Vagina (tissue), 2 donors: ENCODE measurements around the gene ZNF48. TPM values are rescaled to one million over a fixed set of nuclear protein-coding genes. Genes with fewer than 3 reads are reported as not detected.

Experiments used
- DNase-seq, 2 donors: peaks; one replicate each; pipeline ENCODE4 v3.0.0-alpha.2; 2017; ENCODE audit errors: extremely low spot score in 2 of 2
- H3K27ac ChIP-seq: fragments of 200-600 bp; sonication (generic); one replicate; pipeline ENCODE4 v1.5.1; 2019
- H3K27me3 ChIP-seq: fragments of 200-600 bp; sonication (generic); one replicate; pipeline ENCODE4 v1.5.1; 2019
- H3K36me3 ChIP-seq, 2 donors: fragments of 200-600 bp; sonication (generic); one replicate each; pipeline ENCODE4 v1.5.1; 2017 to 2019
- H3K4me1 ChIP-seq: fragments of 200-600 bp; sonication (generic); one replicate; pipeline ENCODE4 v1.5.1; 2019
- H3K4me3 ChIP-seq, 2 donors: fragments of 200-600 bp; sonication (generic); 1 replicate in 1 of 2; 2 replicates in 1 of 2; pipeline ENCODE4 v1.5.1; 2016 to 2019
- H3K9me3 ChIP-seq: fragments of 200-600 bp; sonication (generic); one replicate; pipeline ENCODE4 v1.5.1; 2019
- POLR2A ChIP-seq, 2 donors: fragments of 450-650 bp; IDR thresholded peaks; one replicate each; pipeline ENCODE4 v1.6.1; 2017; ENCODE audit warnings: antibody characterized with exemption in 2 of 2, mild to moderate bottlenecking in 2 of 2, moderate library complexity in 2 of 2
- POLR2AphosphoS5 ChIP-seq, 2 donors: sonication (generic); formaldehyde crosslinking; IDR thresholded peaks; one replicate each; pipeline ENCODE4 v1.9.0; 2017; ENCODE audit warnings: antibody characterized with exemption in 2 of 2, mild to moderate bottlenecking in 2 of 2, low read depth in 1 of 2; ENCODE audit not compliant: insufficient read depth in 1 of 2
- intact Hi-C: fragments of 100-400 bp; cut with DNase I; formaldehyde crosslinking; loops from one replicate; pipeline ENCODE4 v1.15.1; 2023
- total RNA-seq: library from RNA; depleted of rRNA; stranded (reverse); fragments of >200 nt; gene quantifications from one replicate; pipeline ENCODE4 v1.2.3, GENCODE V29; 2016
- TF ChIP-seq, protein P1 (sequence below), 3 experiments: fragments of 450-650 bp in 2 of 3; fragments of 200-600 bp in 1 of 3; sonication (generic) in 1 of 3; IDR thresholded peaks; one replicate each; pipeline ENCODE4 v1.5.1; 2017 to 2019; ENCODE audit warnings: antibody characterized with exemption in 3 of 3, mild to moderate bottlenecking in 2 of 3, moderate library complexity in 2 of 3

The ZNF48 gene
- total RNA-seq, 1 donor from 2014 or later, result 3.4 TPM

DNA sequence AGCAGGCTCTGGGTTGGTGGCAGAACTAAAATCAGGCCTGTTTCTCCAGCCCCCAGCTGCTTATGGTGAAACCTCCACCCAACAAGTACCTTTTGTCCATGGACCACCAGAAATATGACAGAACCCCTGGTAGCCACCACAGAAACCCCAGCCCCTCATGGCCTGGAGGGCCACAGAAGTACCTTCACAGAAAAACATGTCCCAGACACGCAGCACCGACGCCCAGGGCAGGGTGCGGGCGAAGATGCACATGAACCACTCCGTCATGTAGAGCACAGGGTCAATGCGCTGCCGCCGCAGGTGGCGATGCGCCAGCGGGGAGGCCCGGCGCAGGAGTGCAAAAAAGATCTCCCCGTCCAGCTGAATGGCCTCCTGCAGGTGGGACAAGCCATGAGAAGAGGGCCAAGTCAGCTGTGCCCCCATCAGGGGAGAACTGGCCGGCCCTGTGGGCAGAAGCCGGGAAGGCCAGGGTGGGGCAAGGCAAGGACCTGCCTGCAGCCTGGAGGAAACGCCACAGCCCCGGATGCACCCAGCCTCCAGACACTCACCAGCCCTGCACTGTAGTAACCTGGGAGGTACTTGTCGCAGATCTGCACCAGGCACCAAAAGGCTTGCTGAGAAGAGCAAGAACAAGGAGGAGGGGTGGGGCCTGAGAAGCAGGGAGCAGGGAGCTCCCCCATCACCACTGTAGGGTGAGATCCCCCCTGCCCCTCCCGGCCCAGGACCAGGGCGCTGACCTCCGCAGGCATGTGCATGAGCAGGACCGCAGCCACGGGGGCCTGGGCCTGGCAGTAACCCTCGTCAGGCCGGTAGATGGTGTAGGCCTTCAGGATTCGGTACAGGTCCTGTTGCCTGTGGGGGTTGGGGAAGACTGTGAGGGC lies 36.0 kb upstream of the ZNF48 start:
- TF ChIP-seq POLR2A (IDR thresholded peaks at IDR 0.05) (no peak), POLR2AphosphoS5 (IDR thresholded peaks at IDR 0.05; ENCODE audit: insufficient read depth in 1 of 2, low read depth in 1 of 2) (no peak)
- TF ChIP-seq, protein P1, sequence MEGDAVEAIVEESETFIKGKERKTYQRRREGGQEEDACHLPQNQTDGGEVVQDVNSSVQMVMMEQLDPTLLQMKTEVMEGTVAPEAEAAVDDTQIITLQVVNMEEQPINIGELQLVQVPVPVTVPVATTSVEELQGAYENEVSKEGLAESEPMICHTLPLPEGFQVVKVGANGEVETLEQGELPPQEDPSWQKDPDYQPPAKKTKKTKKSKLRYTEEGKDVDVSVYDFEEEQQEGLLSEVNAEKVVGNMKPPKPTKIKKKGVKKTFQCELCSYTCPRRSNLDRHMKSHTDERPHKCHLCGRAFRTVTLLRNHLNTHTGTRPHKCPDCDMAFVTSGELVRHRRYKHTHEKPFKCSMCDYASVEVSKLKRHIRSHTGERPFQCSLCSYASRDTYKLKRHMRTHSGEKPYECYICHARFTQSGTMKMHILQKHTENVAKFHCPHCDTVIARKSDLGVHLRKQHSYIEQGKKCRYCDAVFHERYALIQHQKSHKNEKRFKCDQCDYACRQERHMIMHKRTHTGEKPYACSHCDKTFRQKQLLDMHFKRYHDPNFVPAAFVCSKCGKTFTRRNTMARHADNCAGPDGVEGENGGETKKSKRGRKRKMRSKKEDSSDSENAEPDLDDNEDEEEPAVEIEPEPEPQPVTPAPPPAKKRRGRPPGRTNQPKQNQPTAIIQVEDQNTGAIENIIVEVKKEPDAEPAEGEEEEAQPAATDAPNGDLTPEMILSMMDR (IDR thresholded peaks at IDR 0.05), result no peak
- H3K27ac ChIP-seq, result no peak overlapping the region
- peak in 1 of 2 donors; percentile 85 for DNase-seq
- H3K9me3 ChIP-seq, result no peaks in the 10 kb centered on the region
- H3K4me3 ChIP-seq, result no peak overlapping the region
- no peaks in the 10 kb centered on the region for H3K27me3 ChIP-seq
- H3K4me1 ChIP-seq, result peaks cover 22% of the 10 kb centered on the region
- H3K36me3 ChIP-seq, result peaks cover 0 to 25% of the 10 kb centered on the region in 2 donors
- intact Hi-C loops, result no loop called here

DNA sequence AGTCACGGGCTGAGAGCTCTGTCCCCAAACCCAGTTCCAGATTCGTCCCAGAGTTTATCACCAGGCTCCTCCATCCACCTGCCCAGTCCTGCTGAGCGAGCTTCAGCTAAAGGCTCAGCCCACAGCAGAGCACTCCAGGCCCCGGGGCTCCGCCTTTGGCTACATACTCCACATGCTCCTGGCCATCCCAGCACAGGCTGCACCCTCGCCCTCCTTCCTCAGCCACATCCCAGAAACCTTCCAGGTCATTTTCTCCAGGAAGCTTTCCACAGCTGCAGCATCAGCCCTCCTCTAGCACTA lies 35.4 kb upstream of the ZNF48 start:
- H3K27ac ChIP-seq, result no peak overlapping the region
- intact Hi-C loops, result no loop called here

DNA sequence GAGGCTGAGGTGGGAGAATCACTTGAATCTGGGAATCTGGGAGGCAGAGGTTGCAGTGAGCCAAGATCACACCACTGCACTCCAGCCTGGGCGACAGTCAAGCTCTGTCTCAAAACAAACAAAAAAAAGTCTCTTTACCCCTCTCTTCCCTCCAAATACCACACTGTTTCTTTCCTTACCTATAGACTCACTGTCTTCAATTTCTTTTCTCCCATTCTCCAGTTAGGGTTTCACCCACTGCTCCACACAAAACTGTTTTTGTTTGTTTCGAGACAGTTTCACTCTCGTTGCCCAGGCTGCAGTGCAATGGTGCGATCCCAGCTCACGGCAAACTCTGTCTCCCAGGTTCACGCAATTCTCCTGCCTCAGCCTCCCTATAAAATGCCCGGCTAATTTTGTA lies 34.0 kb upstream of the ZNF48 start:
- peaks cover 0 to 34% of the 10 kb centered on the region in 2 donors for H3K36me3 ChIP-seq

More for the DNA sequence above, 35.4 kb upstream of the ZNF48 start:
- Histone ChIP-seq H3K36me3 (peaks cover 0 to 28% of the 10 kb centered on the region in 2 donors), H3K4me1 (peaks cover 18% of the 10 kb centered on the region), H3K4me3 (no peak overlapping the region), H3K27me3 (no peaks in the 10 kb centered on the region), H3K9me3 (no peaks in the 10 kb centered on the region)
- DNase-seq, result no peak
- no peak for TF ChIP-seq POLR2A (IDR thresholded peaks at IDR 0.05)

DNA sequence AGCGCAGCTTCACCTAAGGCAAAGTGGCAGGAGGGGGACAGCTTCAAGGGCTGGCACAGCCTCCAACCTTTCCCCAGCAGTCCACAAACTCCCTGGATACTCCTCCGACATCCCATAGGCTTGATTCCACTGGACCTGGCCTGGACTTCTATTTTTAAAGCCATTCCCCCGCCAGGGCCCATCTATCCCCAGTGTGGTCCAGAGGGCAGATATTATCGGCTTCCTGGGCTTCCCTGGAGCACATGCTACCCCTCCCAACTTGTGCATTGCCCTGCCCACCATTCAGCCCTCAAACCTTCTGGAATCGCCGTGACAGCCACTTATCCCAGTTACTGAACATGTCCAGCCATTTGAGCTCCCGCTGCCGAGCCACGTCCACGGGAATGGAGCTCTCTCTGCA lies 30.0 kb upstream of the ZNF48 start:
- Histone ChIP-seq H3K4me1 (peaks cover 52% of the 10 kb centered on the region), H3K4me3 (no peak overlapping the region), H3K27me3 (no peaks in the 10 kb centered on the region), H3K27ac (no peak overlapping the region), H3K36me3 (peaks cover 0 to 14% of the 10 kb centered on the region in 2 donors), H3K9me3 (no peaks in the 10 kb centered on the region)
- DNase-seq, result no peak
- TF ChIP-seq POLR2A (IDR thresholded peaks at IDR 0.05), result no peak
- TF ChIP-seq, protein P1 (IDR thresholded peaks at IDR 0.05), result no peak
- no peak for TF ChIP-seq POLR2AphosphoS5 (IDR thresholded peaks at IDR 0.05; ENCODE audit: insufficient read depth in 1 of 2, low read depth in 1 of 2)
- intact Hi-C loops, result no loop called here

More for the DNA sequence above, 34.0 kb upstream of the ZNF48 start:
- Histone ChIP-seq H3K9me3 (no peaks in the 10 kb centered on the region), H3K27me3 (no peaks in the 10 kb centered on the region), H3K4me1 (peaks cover 23% of the 10 kb centered on the region), H3K4me3 (no peak overlapping the region), H3K27ac (no peak overlapping the region)
- intact Hi-C loops, result no loop called here
- no peak for TF ChIP-seq POLR2A (IDR thresholded peaks at IDR 0.05)
- no peak for TF ChIP-seq POLR2AphosphoS5 (IDR thresholded peaks at IDR 0.05; ENCODE audit: insufficient read depth in 1 of 2, low read depth in 1 of 2)
- TF ChIP-seq, protein P1 (IDR thresholded peaks at IDR 0.05), result no peak
- DNase-seq, result no peak

DNA sequence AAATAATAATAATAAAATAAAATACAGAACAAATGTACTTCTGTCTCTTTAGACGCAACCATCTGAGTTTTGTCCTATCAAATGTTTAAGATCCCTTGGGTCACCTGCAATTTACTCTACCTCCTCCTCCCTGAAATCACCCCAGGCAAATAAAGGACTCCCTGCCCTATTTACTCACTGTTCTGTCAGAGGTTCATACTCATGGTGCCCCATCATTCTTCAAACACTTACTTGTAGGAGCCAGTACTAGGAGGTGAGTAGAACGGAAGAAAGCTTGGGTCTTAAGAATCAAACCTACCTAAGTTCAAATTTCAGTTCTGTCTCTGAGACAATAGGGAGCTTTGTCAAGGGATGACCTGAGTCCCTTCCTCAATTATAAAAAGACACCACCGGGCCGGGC lies 28.7 kb upstream of the ZNF48 start:
- Histone ChIP-seq H3K27me3 (no peaks in the 10 kb centered on the region), H3K27ac (no peak overlapping the region), H3K4me1 (peaks cover 56% of the 10 kb centered on the region), H3K36me3 (peaks cover 0 to 14% of the 10 kb centered on the region in 2 donors), H3K4me3 (no peak overlapping the region), H3K9me3 (no peaks in the 10 kb centered on the region)
- no peak for DNase-seq
- TF ChIP-seq POLR2A (IDR thresholded peaks at IDR 0.05) (no peak), POLR2AphosphoS5 (IDR thresholded peaks at IDR 0.05; ENCODE audit: insufficient read depth in 1 of 2, low read depth in 1 of 2) (no peak)
- TF ChIP-seq, protein P1 (IDR thresholded peaks at IDR 0.05), result no peak
- intact Hi-C loops, result no loop called here
